ENCODE measurements around the gene VPS37C. TPM values are rescaled to one million over a fixed set of nuclear protein-coding genes. Genes with fewer than 3 reads are reported as not detected.

VPS37C gene
- total and polyA plus RNA-seq, 9 of the 15 experiments (the other 6 are each of a cell fraction or from before 2014, with no cell fraction given): 0.62 to 29.8 (median 11.5) TPM

GRCh38 chr11:61161190-61162091 is at the start of gene VPS37C (continued):
- no peak for TF ChIP-seq ATF3 (IDR thresholded peaks at IDR 0.05)
- TF ChIP-seq ATF3 (CRISPR knock-in tag; conservative IDR thresholded peaks at IDR 0.05): no peak
- no peak for TF ChIP-seq PRPF4 (IDR thresholded peaks at IDR 0.05; ENCODE audit: insufficient read depth, low read depth, low read length, poor library complexity, severe bottlenecking)
- TF ChIP-seq PBX2 (CRISPR knock-in tag; IDR thresholded peaks at IDR 0.05; ENCODE audit: low read depth): no peak
- TF ChIP-seq PBX2 (tag; conservative IDR thresholded peaks at IDR 0.05; ENCODE audit: low read depth): no peak
- peak in 1 of 2 experiments; percentile 82; a peak in 1 of 4 replicates for TF ChIP-seq BCLAF1 (IDR thresholded peaks at IDR 0.05; ENCODE audit: borderline replicate concordance in 1 of 2, control insufficient read depth in 1 of 2, low read depth in 2 of 2, low read length in 1 of 2)
- 0 out of 2 replicates have a peak, but pooled peaks have one; percentile 51 for TF ChIP-seq GTF2F1 (IDR thresholded peaks at IDR 0.05; ENCODE audit: low read depth, low read length)
- TF ChIP-seq ZNF707 (CRISPR knock-in tag; conservative IDR thresholded peaks at IDR 0.05): no peak
- peak; percentile 75 for TF ChIP-seq EGR1 (conservative IDR thresholded peaks at IDR 0.05)
- TF ChIP-seq FUS (optimal IDR thresholded peaks at IDR 0.05; ENCODE audit: low read depth, low read length): peak; percentile 79
- TF ChIP-seq ZC3H11A (IDR thresholded peaks at IDR 0.05; ENCODE audit: low read depth, low read length): no peak
- TF ChIP-seq SMAD3 (CRISPR knock-in tag; conservative IDR thresholded peaks at IDR 0.05): no peak
- no peak for TF ChIP-seq GATA2 (CRISPR knock-in tag; IDR thresholded peaks at IDR 0.05)
- TF ChIP-seq ZNF431 (CRISPR knock-in tag; IDR thresholded peaks at IDR 0.05): no peak
- no peak for TF ChIP-seq CBX2 (IDR thresholded peaks at IDR 0.05; ENCODE audit: insufficient read depth, low read length, poor library complexity, severe bottlenecking)
- TF ChIP-seq IRF2 (CRISPR knock-in tag; IDR thresholded peaks at IDR 0.05): no peak
